ENCODE data around the gene ZBTB7B.

ZBTB7B gene

GRCh38 chr1:155017041-155017945 is 14.7 kb downstream of the ZBTB7B start:
- peak overlapping the region; percentile 100 for H3K27ac ChIP-seq
- ChIA-PET POLR2A (ENCODE audit: low non-redundant PET) (no interaction called here), CTCF (interaction anchor here (0.5 to 2.7 kb wide), 31 partner anchors 9 to 845 kb away, joined by 3 to 26 read pairs (median 4); partner anchors contain the start of genes ADAM15, CKS1B, DCST1 and DCST2)
- TF ChIP-seq CTCF (conservative IDR thresholded peaks at IDR 0.05; ENCODE audit: low read depth), result peak; percentile 99
- DNase-seq (ENCODE audit: low spot score), result peak; percentile 93

- POLR2A ChIA-PET (ENCODE audit: low non-redundant PET), result no interaction called here
- H3K27ac ChIP-seq, result peak overlapping the region; percentile 100
- DNase-seq (ENCODE audit: low spot score), result no peak
- CTCF ChIA-PET, result interaction anchor here (0.5 to 2.7 kb wide), 29 partner anchors 10 to 844 kb away, joined by 3 to 26 read pairs (median 4); partner anchors contain the start of genes ADAM15, CKS1B, DCST1 and DCST2
- TF ChIP-seq CTCF (conservative IDR thresholded peaks at IDR 0.05; ENCODE audit: low read depth), result no peak
Measured at GRCh38 chr1:155017946-155018316, 15.3 kb downstream of the ZBTB7B start.

GRCh38 chr1:155018617-155019348 is 16.2 kb downstream of the ZBTB7B start:
- peak overlapping the region; percentile 100 for H3K27ac ChIP-seq
- POLR2A ChIA-PET (ENCODE audit: low non-redundant PET), result no interaction called here
- TF ChIP-seq CTCF (conservative IDR thresholded peaks at IDR 0.05; ENCODE audit: low read depth), result no peak
- CTCF ChIA-PET, result interaction anchor here (0.6 to 1.7 kb wide), 4 partner anchors 19 to 49 kb away, joined by 3 to 11 read pairs (median 4); partner anchors contain the start of gene CKS1B
- no peak for DNase-seq (ENCODE audit: low spot score)

GRCh38 chr1:155019377-155020245 is 17.0 kb downstream of the ZBTB7B start:
- ChIA-PET CTCF (interaction anchor here (0.6 to 1.7 kb wide), 2 partner anchors 18 to 39 kb away, joined by 3 to 4 read pairs; no protein-coding TSS in a partner anchor), POLR2A (ENCODE audit: low non-redundant PET) (no interaction called here)
- H3K27ac ChIP-seq, result peak overlapping the region; percentile 100
- no peak for TF ChIP-seq CTCF (conservative IDR thresholded peaks at IDR 0.05; ENCODE audit: low read depth)
- no peak for DNase-seq (ENCODE audit: low spot score)

- H3K27ac ChIP-seq, result peak overlapping the region; percentile 100
- DNase-seq (ENCODE audit: low spot score), result no peak
- TF ChIP-seq CTCF (conservative IDR thresholded peaks at IDR 0.05; ENCODE audit: low read depth), result no peak
- ChIA-PET CTCF (interaction anchor here (0.6 to 1.7 kb wide), 5 partner anchors 21 to 609 kb away, joined by 4 to 5 read pairs (median 4); no protein-coding TSS in a partner anchor), POLR2A (ENCODE audit: low non-redundant PET) (no interaction called here)
Measured at GRCh38 chr1:155022136-155022926, 19.7 kb downstream of the ZBTB7B start.
